ENCODE data around the gene EPM2AIP1.
"Not testable (repeated sequence)": the region's sequence is repeated elsewhere in the genome, so short reads cannot be mapped to it uniquely, and the experiment has no call there.

The EPM2AIP1 gene

DNA sequence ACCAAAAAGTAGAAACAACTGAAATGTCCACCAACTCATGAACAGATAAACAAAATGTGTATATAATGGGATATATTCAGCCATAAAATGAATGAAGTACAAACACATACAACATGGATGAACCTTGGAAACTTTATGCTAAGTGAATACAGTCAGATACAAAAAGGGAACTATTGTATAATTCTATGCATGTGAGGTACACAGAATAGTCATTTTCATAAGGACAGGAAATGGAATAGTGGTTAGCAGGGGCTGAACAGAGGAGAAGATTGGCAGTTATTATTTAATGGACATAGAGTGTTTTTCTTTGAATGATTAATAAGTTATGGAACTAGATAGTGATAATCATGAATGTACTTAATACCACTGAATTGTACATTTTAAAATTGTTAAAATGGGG lies 28.1 kb downstream of the EPM2AIP1 start:
- TF ChIP-seq, protein P1, sequence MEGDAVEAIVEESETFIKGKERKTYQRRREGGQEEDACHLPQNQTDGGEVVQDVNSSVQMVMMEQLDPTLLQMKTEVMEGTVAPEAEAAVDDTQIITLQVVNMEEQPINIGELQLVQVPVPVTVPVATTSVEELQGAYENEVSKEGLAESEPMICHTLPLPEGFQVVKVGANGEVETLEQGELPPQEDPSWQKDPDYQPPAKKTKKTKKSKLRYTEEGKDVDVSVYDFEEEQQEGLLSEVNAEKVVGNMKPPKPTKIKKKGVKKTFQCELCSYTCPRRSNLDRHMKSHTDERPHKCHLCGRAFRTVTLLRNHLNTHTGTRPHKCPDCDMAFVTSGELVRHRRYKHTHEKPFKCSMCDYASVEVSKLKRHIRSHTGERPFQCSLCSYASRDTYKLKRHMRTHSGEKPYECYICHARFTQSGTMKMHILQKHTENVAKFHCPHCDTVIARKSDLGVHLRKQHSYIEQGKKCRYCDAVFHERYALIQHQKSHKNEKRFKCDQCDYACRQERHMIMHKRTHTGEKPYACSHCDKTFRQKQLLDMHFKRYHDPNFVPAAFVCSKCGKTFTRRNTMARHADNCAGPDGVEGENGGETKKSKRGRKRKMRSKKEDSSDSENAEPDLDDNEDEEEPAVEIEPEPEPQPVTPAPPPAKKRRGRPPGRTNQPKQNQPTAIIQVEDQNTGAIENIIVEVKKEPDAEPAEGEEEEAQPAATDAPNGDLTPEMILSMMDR (IDR thresholded peaks at IDR 0.05) = no peak
- Histone ChIP-seq H3K27ac (no peak overlapping the region), H3K4me3 (no peak overlapping the region)
- DNase-seq (ENCODE audit: low spot score) = no peak

DNA sequence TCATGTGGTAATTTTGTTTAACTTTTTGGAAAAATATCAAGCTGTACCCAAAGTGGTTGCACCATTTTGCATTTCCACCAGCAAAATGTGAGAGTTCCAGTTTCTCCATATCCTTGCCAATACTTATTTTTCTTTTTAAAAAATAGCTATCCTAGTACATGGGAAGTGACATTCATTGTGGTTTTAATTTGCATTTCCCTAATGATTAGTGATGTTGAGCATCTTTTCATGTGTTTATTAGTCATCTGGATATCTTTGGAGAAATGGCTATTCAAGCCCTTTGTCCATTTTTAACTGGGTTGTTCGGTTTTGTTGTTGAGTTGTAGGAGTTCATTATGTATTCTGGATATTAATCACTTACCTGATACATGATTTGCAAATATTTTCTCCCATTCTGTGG lies 28.6 kb downstream of the EPM2AIP1 start:
- DNase-seq (ENCODE audit: low spot score) = no peak
- TF ChIP-seq, protein P1 (IDR thresholded peaks at IDR 0.05) = no peak
- H3K27ac ChIP-seq = no peak overlapping the region

DNA sequence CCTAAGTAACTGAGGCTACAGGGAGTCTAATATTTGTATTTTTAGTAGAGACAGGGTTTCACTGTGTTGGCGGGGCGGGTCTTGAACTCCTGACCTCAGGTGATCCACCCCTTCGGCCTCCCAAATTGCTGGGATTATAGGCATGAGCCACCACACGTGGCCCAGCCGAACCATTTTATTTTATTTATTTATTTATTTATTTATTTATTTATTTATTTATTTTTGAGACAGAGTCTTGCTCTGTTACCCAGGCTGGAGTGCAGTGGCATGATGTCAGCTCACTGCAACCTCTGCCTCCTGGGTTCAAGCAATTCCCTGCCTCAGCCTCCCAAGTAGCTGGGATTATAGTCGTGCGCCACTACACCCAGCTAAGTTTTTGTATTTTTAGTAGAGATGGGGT lies 29.9 kb downstream of the EPM2AIP1 start:
- H3K4me3 ChIP-seq; DNase-seq (ENCODE audit: low spot score); H3K27ac ChIP-seq: not testable (repeated sequence)

More for the DNA sequence above, 28.6 kb downstream of the EPM2AIP1 start:
- no peak overlapping the region for H3K4me3 ChIP-seq

DNA sequence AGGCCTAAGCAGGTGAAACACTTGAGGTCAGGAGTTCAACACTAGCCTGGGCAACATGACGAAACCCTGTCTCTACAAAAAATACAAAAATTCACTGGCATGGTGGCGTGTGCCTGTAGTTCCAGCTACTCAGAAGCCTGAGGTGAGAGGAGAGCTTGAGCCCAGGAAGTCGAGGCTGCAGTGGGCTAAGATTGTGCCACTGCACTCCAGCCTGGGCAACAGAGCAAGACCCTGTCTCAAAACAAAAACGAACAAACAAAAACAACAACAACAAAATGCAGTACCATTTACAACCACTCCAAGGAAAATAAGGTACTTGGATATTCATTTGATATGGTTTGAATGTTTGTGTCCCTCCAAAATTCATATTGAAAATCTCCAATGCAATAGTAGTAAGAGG lies 32.4 kb downstream of the EPM2AIP1 start:
- Histone ChIP-seq H3K4me3 (no peak overlapping the region), H3K27ac (no peak overlapping the region)
- DNase-seq (ENCODE audit: low spot score) = no peak
- TF ChIP-seq, protein P1 (IDR thresholded peaks at IDR 0.05) = no peak

DNA sequence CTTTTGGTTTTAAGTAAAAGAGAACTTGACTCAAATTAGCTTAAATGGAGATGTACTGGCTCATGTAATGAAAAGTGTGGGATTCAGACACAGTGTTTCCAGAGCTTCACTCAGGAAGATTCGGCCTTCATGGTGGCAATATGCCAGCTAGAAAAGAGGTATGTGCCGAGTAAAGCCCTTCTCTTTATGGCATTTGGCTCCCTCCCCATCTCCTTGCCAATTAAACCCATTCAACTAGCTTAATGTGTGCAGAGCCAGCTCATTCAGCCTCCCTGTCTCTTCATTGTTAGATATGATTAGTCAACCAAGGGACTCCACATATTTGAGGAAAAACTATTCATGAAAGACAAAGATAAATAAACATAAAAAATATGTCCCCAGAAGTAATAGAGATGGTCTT lies 33.1 kb downstream of the EPM2AIP1 start:
- DNase-seq (ENCODE audit: low spot score) = no peak
- no peak overlapping the region for H3K4me3 ChIP-seq
- TF ChIP-seq, protein P1 (IDR thresholded peaks at IDR 0.05) = no peak
- H3K27ac ChIP-seq = no peak overlapping the region

DNA sequence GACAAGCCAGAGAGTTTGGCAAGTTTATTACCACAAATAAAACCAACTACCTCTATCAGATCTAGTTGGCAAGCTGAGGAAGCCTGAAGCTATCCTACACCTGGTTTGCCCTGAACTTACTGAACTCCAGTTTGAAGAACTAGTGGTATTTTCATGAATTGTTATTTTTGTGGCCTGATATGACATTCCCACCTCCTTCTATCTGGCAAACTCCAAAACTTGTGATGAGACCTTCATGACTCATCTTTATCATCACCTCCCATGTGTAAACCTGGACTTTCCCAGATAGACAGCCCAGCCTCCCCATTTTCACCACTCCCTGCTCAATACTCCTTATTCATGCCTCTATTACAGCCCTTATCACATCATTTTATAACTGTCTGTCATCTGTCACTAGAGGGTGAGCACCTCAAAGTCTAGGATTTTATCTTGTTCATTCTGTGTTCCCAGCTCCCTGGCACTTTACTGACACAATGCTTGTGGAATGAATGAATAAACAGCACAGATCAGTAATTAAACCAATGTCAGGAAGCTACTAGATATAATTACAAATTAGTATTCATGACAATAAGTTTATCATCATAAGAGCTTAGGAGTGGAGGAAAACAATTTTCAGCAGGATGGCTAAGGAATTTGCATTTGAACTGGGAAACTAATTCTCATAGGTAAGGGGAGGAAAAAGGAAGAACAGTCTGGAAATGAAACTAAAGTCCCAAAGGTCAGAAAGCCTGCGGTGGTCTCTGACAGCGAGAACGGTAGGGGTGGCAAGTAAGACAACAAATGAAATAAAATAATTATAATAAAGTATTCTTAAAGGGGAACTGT lies 34.9 kb downstream of the EPM2AIP1 start:
- no peak for DNase-seq (ENCODE audit: low spot score)
- TF ChIP-seq, protein P1 (IDR thresholded peaks at IDR 0.05) = no peak
- Histone ChIP-seq H3K4me3 (no peak overlapping the region), H3K27ac (no peak overlapping the region)

DNA sequence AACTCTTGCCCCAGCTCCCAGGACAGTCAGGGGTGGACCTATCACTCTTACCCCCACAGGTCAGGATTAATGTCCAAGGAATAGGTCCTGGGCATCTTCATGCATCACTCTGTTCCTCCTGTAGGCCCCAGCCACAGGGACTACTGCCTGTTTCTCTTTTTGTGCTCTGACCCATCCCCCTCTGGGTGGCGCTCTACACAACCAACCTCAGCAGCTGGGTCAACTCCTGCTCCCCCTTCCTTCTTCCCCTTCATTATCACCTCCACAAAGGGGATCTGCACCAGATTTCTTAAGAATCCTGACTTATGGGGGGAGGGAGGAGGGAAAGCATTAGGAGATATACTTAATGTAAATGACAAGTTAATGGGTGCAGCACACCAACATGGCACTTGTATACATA lies 35.9 kb downstream of the EPM2AIP1 start:
- Histone ChIP-seq H3K4me3 (no peak overlapping the region), H3K27ac (no peak overlapping the region)
- no peak for DNase-seq (ENCODE audit: low spot score)
- TF ChIP-seq, protein P1 (IDR thresholded peaks at IDR 0.05) = no peak

All from coronary artery (tissue), 2 donors.